Measurements from ENCODE around the gene GALNT14.

The GALNT14 gene

GRCh38 chr2:31134480-31134879 lies 3.8 kb downstream of the GALNT14 start:
- DNase-seq = no peak

GRCh38 chr2:31132786-31133185 lies 5.5 kb downstream of the GALNT14 start:
- DNase-seq = no peak

GRCh38 chr2:31131871-31132270 lies 6.4 kb downstream of the GALNT14 start:
- no peak for DNase-seq

DNA sequence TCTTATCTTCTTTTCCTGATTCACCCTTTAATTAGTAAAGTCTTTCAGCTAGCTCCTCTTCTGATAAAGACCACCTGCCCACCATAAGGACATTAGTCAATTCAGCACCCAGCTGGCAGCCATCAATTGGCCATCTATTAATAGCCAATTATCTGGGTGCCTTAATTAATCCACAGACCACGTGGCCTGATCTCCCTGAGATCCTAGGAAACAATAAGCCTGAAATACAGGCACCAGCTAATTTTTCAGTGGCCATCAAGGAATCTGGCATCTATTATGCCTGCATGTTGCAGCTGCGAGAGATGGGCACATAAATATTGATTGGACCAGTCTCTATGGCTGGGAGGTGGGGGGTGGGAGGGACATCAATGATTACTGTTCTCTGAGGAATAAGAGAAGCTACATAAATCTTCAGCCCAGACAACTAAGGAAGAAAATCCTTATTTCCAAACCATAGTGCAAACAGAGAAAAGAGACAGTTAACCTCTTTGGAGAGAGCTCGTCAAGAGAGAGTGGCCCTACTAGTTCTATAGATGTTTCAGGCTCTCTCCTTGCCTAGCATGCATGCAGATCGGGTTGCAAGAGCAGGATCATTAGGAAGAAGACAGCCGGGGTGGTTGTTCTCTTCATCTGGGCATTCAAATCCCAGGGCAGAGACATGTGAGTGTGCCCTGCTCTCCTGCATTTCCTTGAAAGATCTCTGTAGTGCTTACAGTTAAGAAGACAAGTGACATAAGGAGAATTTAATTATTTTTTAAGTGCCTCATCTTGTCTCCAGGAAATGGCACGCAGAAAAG lies 8.7 kb downstream of the GALNT14 start:
- no peak for DNase-seq

GRCh38 chr2:31127931-31128330 lies 10.3 kb downstream of the GALNT14 start:
- DNase-seq = no peak

DNA sequence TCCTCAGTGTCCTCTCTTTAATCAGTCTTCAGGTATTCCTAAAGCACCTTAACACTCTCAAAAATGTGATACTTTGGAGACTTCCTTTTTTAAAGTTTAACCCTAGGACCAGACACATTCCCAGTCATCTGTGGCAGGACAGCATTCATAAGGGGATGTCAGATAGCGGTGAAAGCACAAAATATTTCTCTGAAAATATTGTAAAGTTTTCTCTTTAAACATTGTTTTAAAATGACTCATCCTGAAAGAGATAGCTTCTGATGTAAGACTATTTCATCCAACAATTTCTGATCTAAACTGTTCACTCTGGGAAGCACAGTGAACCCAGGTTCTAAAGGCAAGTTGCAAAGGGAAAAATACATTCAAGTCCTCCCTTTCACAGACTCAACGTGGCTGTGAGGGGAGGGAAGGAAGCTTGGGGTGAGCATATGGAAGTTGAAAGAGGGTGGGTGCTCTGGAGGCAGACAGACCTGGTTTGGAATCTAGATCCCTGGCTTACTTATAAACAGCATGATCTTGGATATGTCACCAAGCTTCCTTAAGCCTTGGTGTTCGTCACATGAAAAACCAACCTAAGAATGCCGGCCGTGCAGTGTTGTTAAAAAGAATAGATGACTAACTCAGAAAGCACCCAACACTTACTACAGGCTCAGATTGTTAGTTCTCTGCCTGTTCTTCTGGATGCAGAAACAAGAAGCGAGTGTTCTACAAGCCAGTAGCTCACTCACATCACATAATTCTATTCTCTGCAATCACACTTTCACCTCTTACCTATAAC lies 12.1 kb downstream of the GALNT14 start:
- no peak for DNase-seq

DNA sequence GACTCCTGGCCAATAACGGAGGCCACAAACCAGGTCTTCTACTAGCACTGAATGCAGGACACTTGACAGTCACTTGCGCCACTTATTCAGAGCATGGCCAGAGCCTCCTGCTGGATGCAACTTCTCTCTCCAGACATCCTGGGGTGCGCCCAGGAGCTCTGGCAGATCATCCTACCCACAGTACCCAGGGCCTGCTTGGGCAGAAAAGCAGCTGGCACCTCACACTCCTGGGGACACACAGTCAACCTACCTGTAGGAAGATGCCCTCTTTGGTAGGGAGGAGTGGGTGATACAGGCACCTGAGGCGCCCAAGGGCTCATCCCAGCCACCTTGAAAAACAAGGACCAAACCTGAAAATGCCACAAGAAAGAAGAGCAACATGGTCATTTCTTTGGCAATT lies 13.3 kb downstream of the GALNT14 start:
- DNase-seq = no peak

DNA sequence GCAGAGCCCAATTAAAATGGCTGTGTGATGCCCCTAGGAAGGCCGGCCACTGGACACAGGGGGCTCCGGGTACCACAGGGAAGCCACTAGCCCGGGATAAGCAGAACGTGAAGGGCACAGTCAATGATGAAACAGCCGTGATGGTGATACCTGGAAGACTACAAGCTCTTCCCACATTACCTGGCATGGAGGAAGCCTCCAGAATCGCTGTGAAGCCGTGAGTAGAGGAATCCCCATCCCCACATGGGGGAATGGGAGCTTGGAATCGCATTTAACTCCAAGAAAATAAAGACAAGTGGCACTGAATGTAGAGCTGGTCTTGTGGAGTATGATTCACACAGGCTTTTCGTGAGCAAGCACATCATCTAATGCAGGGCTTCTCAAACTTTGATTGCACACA lies 16.1 kb downstream of the GALNT14 start:
- DNase-seq = no peak

- no peak for DNase-seq
Observed at GRCh38 chr2:31113765-31114164, 24.5 kb downstream of the GALNT14 start.

GRCh38 chr2:31112544-31112943 lies 25.7 kb downstream of the GALNT14 start:
- no peak for DNase-seq

DNA sequence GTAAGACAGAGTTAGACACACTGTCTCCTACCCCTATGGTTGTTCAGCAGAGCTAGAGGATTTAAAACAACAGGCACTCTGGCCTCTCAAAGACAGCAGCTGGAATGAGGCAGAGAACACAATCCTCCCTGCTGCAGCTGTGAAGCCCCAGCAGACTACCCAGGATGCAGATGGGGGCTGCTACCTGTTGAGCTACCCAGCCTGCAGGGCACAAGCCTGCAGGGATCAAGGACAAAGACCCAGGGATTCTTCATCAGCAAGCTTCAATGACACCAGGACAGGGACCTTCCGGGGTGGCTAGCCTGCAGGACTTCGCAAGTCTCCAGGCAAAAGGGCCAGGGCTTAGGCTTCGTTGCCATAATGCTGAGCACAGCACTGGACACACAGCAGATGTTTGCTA lies 27.2 kb downstream of the GALNT14 start:
- DNase-seq = no peak

- no peak for DNase-seq
Observed at GRCh38 chr2:31110431-31110830, 27.8 kb downstream of the GALNT14 start.

- no peak for DNase-seq
Observed at GRCh38 chr2:31109633-31110192, 28.5 kb downstream of the GALNT14 start.

GRCh38 chr2:31108561-31109286 lies 29.5 kb downstream of the GALNT14 start:
- DNase-seq = no peak

DNA sequence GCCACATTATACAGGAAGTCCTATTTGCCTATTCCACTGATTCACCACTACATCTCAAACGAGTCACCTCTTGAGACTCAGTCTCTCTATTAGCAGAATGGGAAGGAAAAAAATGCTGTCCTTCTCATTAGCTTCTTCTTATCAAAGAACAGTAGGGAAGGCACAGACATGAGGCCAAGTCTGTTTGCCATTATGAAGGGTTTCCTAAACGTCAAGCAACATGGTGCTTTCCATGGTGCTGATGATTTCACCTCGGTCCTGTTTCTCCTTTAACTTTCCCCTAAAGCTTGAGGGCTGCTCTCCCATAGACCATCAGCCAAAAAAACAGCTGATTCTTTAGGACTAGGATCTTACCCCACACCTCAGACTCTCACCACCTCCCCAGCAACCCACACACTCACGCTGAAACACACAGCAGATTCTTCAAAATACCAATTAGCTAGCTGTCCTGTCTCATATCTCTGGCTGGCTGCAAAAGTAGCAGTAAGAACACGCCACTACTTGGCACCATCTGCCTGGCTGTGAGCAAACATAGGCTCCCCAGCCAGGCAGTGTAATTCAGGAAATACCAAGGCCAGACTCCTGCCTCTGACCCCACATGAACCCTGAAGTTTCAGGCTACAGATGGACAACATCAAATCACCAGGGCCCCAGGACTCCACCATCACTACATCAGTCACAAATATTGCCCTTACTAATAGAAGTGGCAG lies 30.5 kb downstream of the GALNT14 start:
- DNase-seq = no peak

DNA sequence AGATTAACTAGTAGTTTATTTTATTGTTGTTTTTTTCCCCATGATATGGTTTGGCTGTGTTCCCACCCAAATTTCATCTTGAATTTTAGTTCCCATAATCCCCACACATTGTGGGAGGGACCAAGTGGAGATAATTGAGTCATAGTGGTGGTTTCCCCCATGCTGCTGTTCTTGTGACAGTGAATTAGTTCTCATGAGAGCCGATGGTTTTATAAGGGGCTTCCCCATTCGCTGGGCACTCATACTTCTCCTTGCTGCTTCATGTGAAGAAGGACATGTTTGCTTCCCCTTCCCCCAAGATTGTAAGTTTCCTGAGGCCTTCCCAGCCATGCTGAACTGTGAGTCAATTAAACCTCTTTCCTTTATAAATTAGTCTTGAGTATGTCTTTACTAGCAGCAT lies 36.5 kb downstream of the GALNT14 start:
- DNase-seq = no peak

GRCh38 chr2:31097962-31098613 lies 40.2 kb downstream of the GALNT14 start:
- DNase-seq = no peak

- DNase-seq = no peak
Observed at GRCh38 chr2:31090188-31090587, 48.1 kb downstream of the GALNT14 start.

GRCh38 chr2:31089645-31090044 lies 48.6 kb downstream of the GALNT14 start:
- DNase-seq = no peak

DNA sequence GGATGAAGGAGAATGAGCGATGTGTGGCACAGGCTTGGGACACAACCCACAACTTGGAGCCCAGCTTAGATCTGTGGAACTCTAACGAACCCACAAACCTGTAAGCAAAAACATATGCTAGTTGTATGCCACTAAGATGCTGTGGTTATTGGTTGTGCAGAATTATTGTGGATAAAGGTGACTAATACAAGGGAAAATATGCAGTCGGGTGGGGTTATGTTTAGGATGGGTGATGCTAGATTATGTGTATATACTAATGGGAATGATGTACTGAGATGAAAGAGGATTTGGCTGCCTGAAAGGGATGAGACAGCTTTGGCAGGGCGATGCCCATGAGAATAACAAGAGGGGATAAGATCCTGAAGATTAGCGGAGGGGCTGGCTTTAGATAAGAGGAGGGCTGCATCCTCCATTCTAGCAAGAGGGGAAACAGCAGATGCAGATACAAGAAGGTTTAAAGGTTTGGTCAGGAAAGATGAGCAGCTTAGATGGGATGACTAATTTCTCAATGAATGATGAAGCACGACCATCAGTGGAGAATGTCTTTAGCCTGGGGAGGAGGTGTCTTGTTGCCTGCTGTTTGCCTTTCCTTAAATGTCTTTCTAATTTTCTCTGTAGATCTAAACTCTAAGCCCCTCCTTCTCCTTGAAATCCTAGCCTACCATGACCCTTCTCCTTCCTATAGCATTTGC lies 49.6 kb downstream of the GALNT14 start:
- no peak for DNase-seq

- no peak for DNase-seq
Observed at GRCh38 chr2:31087491-31087890, 50.7 kb downstream of the GALNT14 start.

GRCh38 chr2:31086590-31086989 lies 51.6 kb downstream of the GALNT14 start:
- DNase-seq = no peak
